Activated CD4-positive, alpha-beta T cell treated with anti-CD3 and anti-CD28 coated beads, Interleukin-2, Interleukin-4, amounts not matched to agents 100 ng/mL and 50 ng/mL, durations not matched to agents 16 hours and 8 hours (primary cell): ENCODE measurements around the gene SARDH.

Experiments used
- DNase-seq: peaks from one replicate; pipeline ENCODE4 v3.0.0-alpha.2; 2020; ENCODE audit warnings: low spot score

Gene SARDH

GRCh38 chr9:133669182-133669801 lies 68.9 kb downstream of the SARDH start:
- DNase-seq, result no peak

- DNase-seq, result no peak
Observed at GRCh38 chr9:133667759-133668450, 70.2 kb downstream of the SARDH start.

GRCh38 chr9:133666845-133667244 lies 71.3 kb downstream of the SARDH start:
- DNase-seq, result no peak

- DNase-seq, result no peak
Observed at GRCh38 chr9:133666387-133666786, 71.8 kb downstream of the SARDH start.

- no peak for DNase-seq
Observed at GRCh38 chr9:133665535-133665934, 72.6 kb downstream of the SARDH start.

GRCh38 chr9:133665096-133665495 lies 73.1 kb downstream of the SARDH start:
- DNase-seq, result no peak

- DNase-seq, result no peak
Observed at GRCh38 chr9:133664173-133665050, 73.7 kb downstream of the SARDH start.

GRCh38 chr9:133661846-133662540 lies 76.2 kb downstream of the SARDH start:
- DNase-seq, result no peak

GRCh38 chr9:133659516-133659915 lies 78.6 kb downstream of the SARDH start:
- DNase-seq, result no peak

GRCh38 chr9:133658442-133659431 lies 79.4 kb downstream of the SARDH start:
- no peak for DNase-seq

GRCh38 chr9:133657120-133657661 lies 81.0 kb downstream of the SARDH start:
- DNase-seq, result no peak

- no peak for DNase-seq
Observed at GRCh38 chr9:133656211-133657119, 81.7 kb downstream of the SARDH start.

GRCh38 chr9:133655701-133656100 lies 82.5 kb downstream of the SARDH start:
- DNase-seq, result no peak

- DNase-seq, result no peak
Observed at GRCh38 chr9:133654736-133655657, 83.2 kb downstream of the SARDH start.

GRCh38 chr9:133653638-133654037 lies 84.5 kb downstream of the SARDH start:
- no peak for DNase-seq

- DNase-seq, result no peak
Observed at GRCh38 chr9:133650026-133650425, 88.1 kb downstream of the SARDH start.

GRCh38 chr9:133649194-133649593 lies 89.0 kb downstream of the SARDH start:
- no peak for DNase-seq

GRCh38 chr9:133647765-133648469 lies 90.2 kb downstream of the SARDH start:
- DNase-seq, result no peak
